CD4-positive, alpha-beta T cell treated with Interleukin-17A for 4 hours (primary cell): ENCODE measurements around the gene ZCCHC7.
A peak's percentile ranks its signal among the peaks of the same experiment; 100 is the strongest.
"Not testable (repeated sequence)": the region's sequence is repeated elsewhere in the genome, so short reads cannot be mapped to it uniquely, and the experiment has no call there.

ENCODE experiments used
- DNase-seq: peaks from one replicate; pipeline ENCODE4 v3.0.0-alpha.2; 2020; ENCODE audit warnings: mixed read lengths

ZCCHC7 gene

GRCh38 chr9:37119907-37120842 lies at the start of gene ZCCHC7:
Gene ZCCHC7 (plus strand): TSS chr9:37120574.
- peak; percentile 98 for DNase-seq

GRCh38 chr9:37074790-37075189 lies 45.6 kb upstream of the ZCCHC7 start:
- DNase-seq, result not testable (repeated sequence)

- peak; percentile 92 for DNase-seq
Measured at GRCh38 chr9:37079370-37080164, 40.8 kb upstream of the ZCCHC7 start.

- not testable (repeated sequence) for DNase-seq
Measured at GRCh38 chr9:37080165-37080628, 40.2 kb upstream of the ZCCHC7 start.

- DNase-seq, result not testable (repeated sequence)
Measured at GRCh38 chr9:37081507-37081906, 38.9 kb upstream of the ZCCHC7 start.

GRCh38 chr9:37082214-37082765 lies 38.1 kb upstream of the ZCCHC7 start:
- no peak for DNase-seq

- DNase-seq, result no peak
Measured at GRCh38 chr9:37083654-37084053, 36.7 kb upstream of the ZCCHC7 start.

- no peak for DNase-seq
Measured at GRCh38 chr9:37085233-37085632, 35.1 kb upstream of the ZCCHC7 start.

- not testable (repeated sequence) for DNase-seq
Measured at GRCh38 chr9:37092714-37093295, 27.6 kb upstream of the ZCCHC7 start.

- DNase-seq, result no peak
Measured at GRCh38 chr9:37094751-37095150, 25.6 kb upstream of the ZCCHC7 start.

GRCh38 chr9:37096628-37097027 lies 23.7 kb upstream of the ZCCHC7 start:
- DNase-seq, result no peak

- DNase-seq, result no peak
Measured at GRCh38 chr9:37097294-37097693, 23.1 kb upstream of the ZCCHC7 start.

- DNase-seq, result no peak
Measured at GRCh38 chr9:37100327-37100726, 20.0 kb upstream of the ZCCHC7 start.

- DNase-seq, result no peak
Measured at GRCh38 chr9:37100741-37101140, 19.6 kb upstream of the ZCCHC7 start.

GRCh38 chr9:37102486-37102885 lies 17.9 kb upstream of the ZCCHC7 start:
- DNase-seq, result no peak

- no peak for DNase-seq
Measured at GRCh38 chr9:37104183-37104889, 16.0 kb upstream of the ZCCHC7 start.

GRCh38 chr9:37105234-37105633 lies 15.1 kb upstream of the ZCCHC7 start:
- DNase-seq, result no peak

GRCh38 chr9:37107701-37108100 lies 12.7 kb upstream of the ZCCHC7 start:
- DNase-seq, result peak; percentile 14

- DNase-seq, result not testable (repeated sequence)
Measured at GRCh38 chr9:37114442-37114841, 5.9 kb upstream of the ZCCHC7 start.

- no peak for DNase-seq
Measured at GRCh38 chr9:37117956-37118355, 2.4 kb upstream of the ZCCHC7 start.

GRCh38 chr9:37119360-37119759 lies 1.0 kb upstream of the ZCCHC7 start:
- no peak for DNase-seq

GRCh38 chr9:37120843-37121335 lies 515 bp downstream of the ZCCHC7 start:
- DNase-seq, result not testable (repeated sequence)
